ENCODE measurements around the gene SERPINB7.

The SERPINB7 gene

GRCh38 chr18:63763831-63764600 is 11.2 kb upstream of the SERPINB7 start:
- Mint-ChIP-seq H3K27ac (no peak overlapping the region), H3K36me3 (ENCODE audit: low read depth) (no peaks in the 10 kb centered on the region), H3K9me3 (peaks cover 22% of the 10 kb centered on the region), H3K4me3 (no peak overlapping the region), H3K27me3 (ENCODE audit: low read depth) (peaks cover 4% of the 10 kb centered on the region), H3K4me1 (ENCODE audit: low read depth) (no peaks in the 10 kb centered on the region)

GRCh38 chr18:63765837-63766236 is 9.4 kb upstream of the SERPINB7 start:
- no peaks in the 10 kb centered on the region for H3K36me3 Mint-ChIP-seq (ENCODE audit: low read depth)
- H3K27me3 Mint-ChIP-seq (ENCODE audit: low read depth): peaks cover 4% of the 10 kb centered on the region
- H3K4me3 Mint-ChIP-seq: no peak overlapping the region
- H3K9me3 Mint-ChIP-seq: peaks cover 11% of the 10 kb centered on the region
- H3K4me1 Mint-ChIP-seq (ENCODE audit: low read depth): no peaks in the 10 kb centered on the region
- no peak overlapping the region for H3K27ac Mint-ChIP-seq

GRCh38 chr18:63773551-63773950 is 1.7 kb upstream of the SERPINB7 start:
- Mint-ChIP-seq H3K9me3 (no peaks in the 10 kb centered on the region), H3K27me3 (ENCODE audit: low read depth) (peaks cover 3% of the 10 kb centered on the region), H3K36me3 (ENCODE audit: low read depth) (no peaks in the 10 kb centered on the region), H3K4me3 (no peak overlapping the region), H3K27ac (no peak overlapping the region), H3K4me1 (ENCODE audit: low read depth) (no peaks in the 10 kb centered on the region)

GRCh38 chr18:63774511-63774910 is 707 bp upstream of the SERPINB7 start:
- H3K36me3 Mint-ChIP-seq (ENCODE audit: low read depth): no peaks in the 10 kb centered on the region
- no peak overlapping the region for H3K4me3 Mint-ChIP-seq
- no peak overlapping the region for H3K27ac Mint-ChIP-seq
- no peaks in the 10 kb centered on the region for H3K4me1 Mint-ChIP-seq (ENCODE audit: low read depth)
- peaks cover 3% of the 10 kb centered on the region for H3K27me3 Mint-ChIP-seq (ENCODE audit: low read depth)
- no peaks in the 10 kb centered on the region for H3K9me3 Mint-ChIP-seq

GRCh38 chr18:63779386-63779785 is 4.2 kb downstream of the SERPINB7 start:
- no peaks in the 10 kb centered on the region for H3K9me3 Mint-ChIP-seq
- H3K27me3 Mint-ChIP-seq (ENCODE audit: low read depth): peaks cover 3% of the 10 kb centered on the region
- no peak overlapping the region for H3K4me3 Mint-ChIP-seq
- no peaks in the 10 kb centered on the region for H3K36me3 Mint-ChIP-seq (ENCODE audit: low read depth)
- H3K27ac Mint-ChIP-seq: no peak overlapping the region
- H3K4me1 Mint-ChIP-seq (ENCODE audit: low read depth): no peaks in the 10 kb centered on the region

- Mint-ChIP-seq H3K36me3 (ENCODE audit: low read depth) (no peaks in the 10 kb centered on the region), H3K4me1 (ENCODE audit: low read depth) (peaks cover 2% of the 10 kb centered on the region), H3K27ac (no peak overlapping the region), H3K4me3 (no peak overlapping the region), H3K27me3 (ENCODE audit: low read depth) (no peaks in the 10 kb centered on the region), H3K9me3 (no peaks in the 10 kb centered on the region)
Observed at GRCh38 chr18:63783394-63783793, 8.2 kb downstream of the SERPINB7 start.

GRCh38 chr18:63784787-63785452 is 9.7 kb downstream of the SERPINB7 start:
- no peaks in the 10 kb centered on the region for H3K27me3 Mint-ChIP-seq (ENCODE audit: low read depth)
- H3K4me1 Mint-ChIP-seq (ENCODE audit: low read depth): peaks cover 2% of the 10 kb centered on the region
- no peak overlapping the region for H3K4me3 Mint-ChIP-seq
- no peak overlapping the region for H3K27ac Mint-ChIP-seq
- no peaks in the 10 kb centered on the region for H3K9me3 Mint-ChIP-seq
- H3K36me3 Mint-ChIP-seq (ENCODE audit: low read depth): no peaks in the 10 kb centered on the region

- H3K36me3 Mint-ChIP-seq (ENCODE audit: low read depth): no peaks in the 10 kb centered on the region
- H3K4me1 Mint-ChIP-seq (ENCODE audit: low read depth): peaks cover 2% of the 10 kb centered on the region
- H3K27me3 Mint-ChIP-seq (ENCODE audit: low read depth): no peaks in the 10 kb centered on the region
- no peaks in the 10 kb centered on the region for H3K9me3 Mint-ChIP-seq
- H3K4me3 Mint-ChIP-seq: no peak overlapping the region
- H3K27ac Mint-ChIP-seq: no peak overlapping the region
Observed at GRCh38 chr18:63787673-63788072, 12.5 kb downstream of the SERPINB7 start.

GRCh38 chr18:63788447-63789096 is 13.4 kb downstream of the SERPINB7 start:
- H3K9me3 Mint-ChIP-seq: no peaks in the 10 kb centered on the region
- peaks cover 2% of the 10 kb centered on the region for H3K4me1 Mint-ChIP-seq (ENCODE audit: low read depth)
- no peaks in the 10 kb centered on the region for H3K27me3 Mint-ChIP-seq (ENCODE audit: low read depth)
- no peak overlapping the region for H3K27ac Mint-ChIP-seq
- no peak overlapping the region for H3K4me3 Mint-ChIP-seq
- no peaks in the 10 kb centered on the region for H3K36me3 Mint-ChIP-seq (ENCODE audit: low read depth)

- H3K27ac Mint-ChIP-seq: no peak overlapping the region
- H3K27me3 Mint-ChIP-seq (ENCODE audit: low read depth): no peaks in the 10 kb centered on the region
- H3K4me3 Mint-ChIP-seq: no peak overlapping the region
- no peaks in the 10 kb centered on the region for H3K9me3 Mint-ChIP-seq
- peaks cover 2% of the 10 kb centered on the region for H3K4me1 Mint-ChIP-seq (ENCODE audit: low read depth)
- no peaks in the 10 kb centered on the region for H3K36me3 Mint-ChIP-seq (ENCODE audit: low read depth)
Observed at GRCh38 chr18:63789327-63789726, 14.1 kb downstream of the SERPINB7 start.

- Mint-ChIP-seq H3K36me3 (ENCODE audit: low read depth) (no peaks in the 10 kb centered on the region), H3K4me1 (ENCODE audit: low read depth) (no peaks in the 10 kb centered on the region), H3K27ac (no peak overlapping the region), H3K9me3 (no peaks in the 10 kb centered on the region), H3K27me3 (ENCODE audit: low read depth) (no peaks in the 10 kb centered on the region), H3K4me3 (no peak overlapping the region)
Observed at GRCh38 chr18:63795606-63796005, 20.4 kb downstream of the SERPINB7 start.

- no peaks in the 10 kb centered on the region for H3K4me1 Mint-ChIP-seq (ENCODE audit: low read depth)
- no peak overlapping the region for H3K4me3 Mint-ChIP-seq
- no peak overlapping the region for H3K27ac Mint-ChIP-seq
- H3K9me3 Mint-ChIP-seq: no peaks in the 10 kb centered on the region
- no peaks in the 10 kb centered on the region for H3K36me3 Mint-ChIP-seq (ENCODE audit: low read depth)
- peaks cover 6% of the 10 kb centered on the region for H3K27me3 Mint-ChIP-seq (ENCODE audit: low read depth)
Observed at GRCh38 chr18:63799189-63799588, 24.0 kb downstream of the SERPINB7 start.

GRCh38 chr18:63801343-63801742 is 26.1 kb downstream of the SERPINB7 start:
- H3K4me1 Mint-ChIP-seq (ENCODE audit: low read depth): no peaks in the 10 kb centered on the region
- H3K27me3 Mint-ChIP-seq (ENCODE audit: low read depth): peaks cover 6% of the 10 kb centered on the region
- no peaks in the 10 kb centered on the region for H3K9me3 Mint-ChIP-seq
- H3K36me3 Mint-ChIP-seq (ENCODE audit: low read depth): no peaks in the 10 kb centered on the region
- no peak overlapping the region for H3K4me3 Mint-ChIP-seq
- no peak overlapping the region for H3K27ac Mint-ChIP-seq

GRCh38 chr18:63808125-63808524 is 32.9 kb downstream of the SERPINB7 start:
- H3K4me3 Mint-ChIP-seq: no peak overlapping the region
- H3K9me3 Mint-ChIP-seq: no peaks in the 10 kb centered on the region
- H3K27me3 Mint-ChIP-seq (ENCODE audit: low read depth): peaks cover 2% of the 10 kb centered on the region

More at GRCh38 chr18:63808125-63808524, 32.9 kb downstream of the SERPINB7 start:
- no peaks in the 10 kb centered on the region for H3K36me3 Mint-ChIP-seq (ENCODE audit: low read depth)
- H3K27ac Mint-ChIP-seq: no peak overlapping the region
- H3K4me1 Mint-ChIP-seq (ENCODE audit: low read depth): no peaks in the 10 kb centered on the region

All from T-helper 1 cell treated with Interleukin-12 subunit alpha and Interleukin-12 subunit beta and Interleukin-4 antibody, amounts not matched to agents 30 μg/mL and 1 μg/mL, for 36 hours (primary cell).